Endothelial cell of umbilical vein (primary cell): Measurements from ENCODE around the gene TBC1D8. TPM values are rescaled to one million over a fixed set of nuclear protein-coding genes. Genes with fewer than 3 reads are reported as not detected.

ENCODE experiments used
- BruUV-seq: library from RNA; stranded (reverse); fragments of 400-500 nt; replicated peaks from 2 replicates; lab custom pipeline; 2021; lab: Mats Ljungman, UMichigan
- CTCF ChIA-PET: fragments of 300-600, 350-600 bp; sonication (Branson Sonifier 250); formaldehyde crosslinking; loops from one replicate; lab custom pipeline; 2021; ENCODE audit warnings: antibody characterized with exemption, inconsistent platforms; lab: Charles Lee
- POLR2A ChIA-PET: fragments of 300-600, 350-600 bp; sonication (Branson Sonifier 250); formaldehyde crosslinking; loops from one replicate; lab custom pipeline; 2021; ENCODE audit warnings: antibody characterized with exemption, inconsistent platforms; lab: Charles Lee
- DNase-seq: peaks from one replicate; pipeline ENCODE4 v3.0.0-alpha.2; 2011; ENCODE audit warnings: low read depth, low spot score
- FAIRE-seq: peaks from 2 replicates; lab custom pipeline; 2011; peaks lifted over from hg19 to GRCh38; lab: Jason Lieb, UNC
- H2AFZ ChIP-seq: 2 replicates; pipeline ENCODE4 v1.6.0; 2012; ENCODE audit warnings: low read depth, low read length, control low read depth, inconsistent platforms
- H3K27ac ChIP-seq: 2 replicates; pipeline ENCODE4 v1.5.1; 2011; ENCODE audit warnings: low read depth, mild to moderate bottlenecking, control low read depth, low read length, moderate library complexity; ENCODE audit not compliant: insufficient read depth
- H3K27me3 ChIP-seq, 2 experiments: 2 replicates each; pipeline versions ENCODE4 v1.6.0 to v1.6.1; 2011; ENCODE audit warnings: low read length in 2 of 2, mixed read lengths in 1 of 2; ENCODE audit not compliant: control insufficient read depth in 2 of 2, insufficient read depth in 2 of 2
- H3K36me3 ChIP-seq, 2 experiments: 2 replicates in 1 of 2; 3 replicates in 1 of 2; pipeline ENCODE4 v1.5.1; 2011; ENCODE audit warnings: low read length in 2 of 2, mild to moderate bottlenecking in 1 of 2, moderate library complexity in 1 of 2; ENCODE audit not compliant: control insufficient read depth in 2 of 2, insufficient read depth in 2 of 2; ENCODE audit errors: extremely low read depth in 1 of 2
- H3K4me1 ChIP-seq: 3 replicates; pipeline ENCODE4 v1.5.1; 2011; ENCODE audit warnings: mild to moderate bottlenecking, low read length; ENCODE audit not compliant: control insufficient read depth, insufficient read depth; ENCODE audit errors: extremely low read depth
- H3K4me2 ChIP-seq: 2 replicates; pipeline ENCODE4 v1.6.1; 2011; ENCODE audit warnings: low read length, control low read depth, mixed read lengths; ENCODE audit not compliant: insufficient read depth
- H3K4me3 ChIP-seq, 3 experiments: fragments of 200-600 bp in 1 of 3; sonication (generic), shearing (Covaris generic) in 1 of 3; replicated peaks in 1 of 3; 2 replicates each; pipeline ENCODE4 v1.5.1; 2011 to 2016; ENCODE audit warnings: control low read depth in 3 of 3, low read length in 3 of 3, mild to moderate bottlenecking in 2 of 3, inconsistent platforms in 1 of 3, low read depth in 1 of 3, moderate library complexity in 1 of 3; ENCODE audit not compliant: insufficient read depth in 1 of 3
- H3K79me2 ChIP-seq: 2 replicates; pipeline ENCODE4 v1.6.0; 2012; ENCODE audit warnings: low read length, inconsistent platforms; ENCODE audit not compliant: control insufficient read depth, insufficient read depth
- H3K9ac ChIP-seq: replicated peaks from 2 replicates; pipeline ENCODE3; 2011; ENCODE audit warnings: low read length, control low read depth; ENCODE audit not compliant: insufficient read depth; ENCODE audit errors: extremely low read depth
- H3K9me1 ChIP-seq: replicated peaks from 3 replicates; pipeline ENCODE4 v1.6.0; 2011; ENCODE audit warnings: mild to moderate bottlenecking, low read length; ENCODE audit not compliant: control insufficient read depth, insufficient read depth; ENCODE audit errors: extremely low read depth
- H3K9me3 ChIP-seq: replicated peaks from 2 replicates; pipeline ENCODE4 v1.5.1; 2012; ENCODE audit warnings: low read length, inconsistent platforms; ENCODE audit not compliant: control insufficient read depth, insufficient read depth
- H4K20me1 ChIP-seq: replicated peaks from 2 replicates; pipeline ENCODE3; 2011; ENCODE audit warnings: mild to moderate bottlenecking, low read length; ENCODE audit not compliant: control insufficient read depth, insufficient read depth; ENCODE audit errors: extremely low read depth
- CTCF ChIP-seq, 2 donors: IDR thresholded peaks; 1 replicate in 1 of 2; 2 replicates in 1 of 2; pipeline ENCODE4 v1.5.1; 2011; ENCODE audit warnings: low read length in 2 of 2, mild to moderate bottlenecking in 2 of 2, moderate library complexity in 2 of 2, control low read depth in 1 of 2, inconsistent platforms in 1 of 2, low read depth in 1 of 2; ENCODE audit not compliant: insufficient read depth in 1 of 2; ENCODE audit errors: extremely low read depth in 1 of 2
- FOS ChIP-seq: IDR thresholded peaks from 2 replicates; pipeline ENCODE4 v1.6.1; 2011; ENCODE audit warnings: mild to moderate bottlenecking, low read length, moderate library complexity, borderline replicate concordance; ENCODE audit not compliant: insufficient read depth
- GATA2 ChIP-seq: IDR thresholded peaks from 2 replicates; pipeline ENCODE4 v1.7.0; 2011; ENCODE audit warnings: low read depth, mild to moderate bottlenecking, moderate library complexity, mixed read lengths, low read length; ENCODE audit not compliant: insufficient read length, insufficient read depth
- JUN ChIP-seq: IDR thresholded peaks from 2 replicates; pipeline ENCODE4 v1.6.1; 2011; ENCODE audit warnings: borderline replicate concordance, low read depth; ENCODE audit not compliant: insufficient read length, insufficient read depth
- MYC ChIP-seq: IDR thresholded peaks from one replicate; pipeline ENCODE4 v1.6.1; 2011; ENCODE audit warnings: mild to moderate bottlenecking, low read depth, low read length
- POLR2A ChIP-seq: IDR thresholded peaks from 2 replicates; pipeline ENCODE4 v1.6.1; 2012; ENCODE audit warnings: low read depth, mild to moderate bottlenecking, control low read depth, low read length
- POLR2AphosphoS5 ChIP-seq: IDR thresholded peaks from 2 replicates; pipeline ENCODE4 v1.6.1; 2012; ENCODE audit warnings: low read depth, mild to moderate bottlenecking, control low read depth, low read length, moderate library complexity; ENCODE audit not compliant: insufficient read depth
- dilution Hi-C: fragments of 300-500 bp; cut with MboI; formaldehyde crosslinking; loops from one replicate; pipeline ENCODE4 v1.15.0; 2019; ENCODE audit warnings: low sequenced_read_pairs; ENCODE audit not compliant: extremely low pct_ligation_motif_present
- intact Hi-C: fragments of 100-400 bp; cut with micrococcal nuclease; formaldehyde crosslinking; loops from one replicate; pipeline ENCODE4 v1.10.0; 2022
- polyA plus RNA-seq, 4 experiments: library from polyadenylated mRNA; depleted of rRNA in 3 of 4; stranded (reverse) in 3 of 4; unstranded in 1 of 4; fragments of >200 nt; gene quantifications; 2 replicates each; pipeline versions ENCODE4 v1.2.1 to v1.2.3, GENCODE V29; 2011 to 2012; ENCODE audit warnings: missing spikeins in 1 of 4
- total RNA-seq: library from RNA; stranded (reverse); gene quantifications from 2 replicates; pipeline ENCODE4 v1.2.3, GENCODE V29; 2021

The TBC1D8 gene
- total and polyA plus RNA-seq, 2 donors (not counting 3 experiments of a cell fraction or from before 2014, with no cell fraction given), result 28.5 to 32.1 TPM

DNA sequence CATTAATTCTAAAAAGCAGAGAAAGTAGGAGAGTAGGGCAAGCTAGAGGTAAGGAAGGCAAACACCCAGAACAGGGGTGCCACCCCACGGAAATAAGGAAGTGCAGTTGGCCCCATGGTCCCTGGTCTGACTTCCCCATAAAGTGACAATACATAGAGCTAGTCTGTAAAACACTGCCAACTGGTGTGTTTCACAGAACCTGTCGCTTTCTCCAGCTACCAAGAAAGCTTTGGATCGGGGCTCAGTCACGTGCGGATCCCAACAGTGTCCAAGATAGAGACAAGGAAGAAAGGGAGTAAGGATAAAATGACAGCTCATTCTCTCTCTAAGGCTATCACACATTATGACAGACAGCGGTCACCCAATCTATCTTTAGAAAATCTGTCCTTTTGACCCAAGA lies 36.4 kb downstream of the TBC1D8 start:
- no peak overlapping the region for H3K4me3 ChIP-seq
- H3K4me1 ChIP-seq, result peaks cover 20% of the 10 kb centered on the region
- H3K9ac ChIP-seq, result no peak overlapping the region
- TF ChIP-seq CTCF (IDR thresholded peaks at IDR 0.05; ENCODE audit: extremely low read depth in 1 of 2, insufficient read depth in 1 of 2, low read depth in 1 of 2, low read length in 2 of 2) (no peak), POLR2A (no peak), GATA2 (no peak), MYC (no peak), JUN (no peak), POLR2AphosphoS5 (no peak), FOS (no peak)
- ChIA-PET POLR2A (no interaction called here), CTCF (interaction anchor here (0.6 to 1.5 kb wide), 2 partner anchors 78 to 1526 kb away, joined by 3 to 5 read pairs; no protein-coding TSS in a partner anchor)
- no peak overlapping the region for H2AFZ ChIP-seq
- no TSS peak for BruUV-seq
- H3K36me3 ChIP-seq, result no peaks in the 10 kb centered on the region
- DNase-seq, result no peak
- FAIRE-seq, result no peak
- peaks cover 77% of the 10 kb centered on the region for H3K79me2 ChIP-seq
- dilution Hi-C loops (no loop called here), intact Hi-C loops (no loop called here)
- H3K27me3 ChIP-seq, result no peaks in the 10 kb centered on the region
- H3K9me3 ChIP-seq, result no peaks in the 10 kb centered on the region
- H3K9me1 ChIP-seq, result no peaks in the 10 kb centered on the region
- H3K4me2 ChIP-seq, result no peak overlapping the region
- no peak overlapping the region for H3K27ac ChIP-seq
- H4K20me1 ChIP-seq, result no peaks in the 10 kb centered on the region
